HG03175 (cell line): Measurements from ENCODE around the gene TRIM44.
"Not testable (repeated sequence)": the region's sequence is repeated elsewhere in the genome, so short reads cannot be mapped to it uniquely, and the experiment has no call there.

Experiments
- ATAC-seq: cut with Tn5 transposase; IDR thresholded peaks from one replicate; pipeline ENCODE4 v1.9.1; 2021; ENCODE audit warnings: mild to moderate bottlenecking, moderate library complexity; ENCODE audit not compliant: unreplicated experiment

The TRIM44 gene

DNA sequence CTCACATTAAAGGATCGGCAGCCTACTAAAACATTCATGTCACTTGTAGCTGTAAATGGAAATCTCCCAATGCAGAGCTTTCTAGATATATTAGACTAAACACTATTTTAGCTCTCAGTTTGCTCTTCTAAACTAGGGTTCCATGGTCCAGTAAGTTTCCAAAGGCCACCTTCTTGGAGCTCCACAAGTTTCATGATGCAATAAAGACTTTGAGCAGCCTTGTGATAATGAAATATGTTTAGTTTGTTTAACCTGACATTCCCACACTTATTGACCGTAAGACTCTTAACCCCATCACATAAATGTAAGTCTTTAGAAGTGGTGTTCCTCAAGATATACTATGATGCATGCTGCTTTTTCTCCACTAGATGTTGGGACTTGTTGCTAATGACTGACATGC lies 87.7 kb downstream of the TRIM44 start:
- no peak for ATAC-seq

DNA sequence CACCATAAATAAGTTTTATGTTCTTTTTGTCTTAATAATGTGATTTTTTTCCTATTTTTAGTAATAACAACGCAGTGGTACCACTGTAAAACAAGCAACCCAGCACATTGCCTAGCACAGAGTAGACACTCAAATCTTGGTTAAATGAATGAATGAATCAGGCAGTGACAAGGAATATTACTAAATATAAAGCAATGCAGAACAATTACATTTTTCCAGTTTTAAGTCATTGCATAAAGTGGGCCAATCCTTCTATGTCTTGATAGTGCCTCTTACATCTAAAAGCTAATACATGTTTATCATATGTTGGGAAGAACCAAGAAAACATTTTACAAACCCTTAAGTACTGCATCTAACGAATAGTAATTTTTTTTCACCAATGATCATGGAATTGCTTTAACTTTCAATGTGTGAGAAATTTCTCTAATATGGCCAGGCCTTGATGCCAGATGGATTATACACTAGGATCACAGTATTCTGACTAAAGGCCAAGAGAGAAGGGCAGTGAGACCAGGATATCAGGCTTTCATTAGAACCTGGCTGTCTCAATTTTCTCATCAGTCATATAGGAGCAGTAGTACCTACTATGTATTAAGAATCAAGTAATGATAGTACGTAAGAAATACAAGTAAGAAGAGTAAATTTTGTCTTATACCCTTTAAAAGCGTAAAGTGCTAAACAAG lies 88.5 kb downstream of the TRIM44 start:
- no peak for ATAC-seq

DNA sequence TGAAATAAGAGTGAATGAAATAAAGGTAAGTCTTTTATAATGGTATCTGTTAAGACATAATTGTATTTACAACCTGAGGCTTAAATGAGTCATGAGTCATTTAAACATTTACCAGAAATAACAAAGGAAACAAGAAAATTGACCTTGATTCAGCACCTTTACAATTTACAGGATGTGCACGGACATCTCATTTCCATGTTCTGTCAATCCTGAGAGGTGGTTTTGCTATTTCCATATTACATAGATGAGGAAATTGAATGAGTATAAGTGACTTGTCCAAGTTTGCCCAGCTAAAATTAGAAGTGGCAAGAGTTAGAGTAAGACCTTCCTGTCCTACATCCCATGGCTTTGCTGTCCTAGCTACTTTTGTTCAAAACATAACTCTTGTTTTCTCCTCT lies 89.1 kb downstream of the TRIM44 start:
- no peak for ATAC-seq

DNA sequence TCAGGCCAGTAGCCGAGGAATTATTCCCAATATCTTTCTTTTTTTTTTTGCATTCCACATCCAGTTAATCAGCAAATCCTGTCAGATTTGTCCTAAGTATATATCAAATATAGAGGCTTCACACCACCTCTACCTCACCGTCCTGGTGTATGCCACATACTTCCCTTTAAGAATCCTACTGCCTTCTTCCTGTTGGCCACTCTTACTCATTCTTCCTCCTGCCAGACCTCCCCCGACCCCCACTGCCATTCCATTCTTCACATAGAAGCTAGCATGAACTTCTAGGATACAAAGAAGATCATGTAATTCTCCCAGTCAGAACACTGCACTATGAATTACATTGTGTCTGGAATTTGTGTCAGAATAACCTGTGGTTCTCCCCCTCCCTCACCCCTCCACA lies 89.5 kb downstream of the TRIM44 start:
- no peak for ATAC-seq

DNA sequence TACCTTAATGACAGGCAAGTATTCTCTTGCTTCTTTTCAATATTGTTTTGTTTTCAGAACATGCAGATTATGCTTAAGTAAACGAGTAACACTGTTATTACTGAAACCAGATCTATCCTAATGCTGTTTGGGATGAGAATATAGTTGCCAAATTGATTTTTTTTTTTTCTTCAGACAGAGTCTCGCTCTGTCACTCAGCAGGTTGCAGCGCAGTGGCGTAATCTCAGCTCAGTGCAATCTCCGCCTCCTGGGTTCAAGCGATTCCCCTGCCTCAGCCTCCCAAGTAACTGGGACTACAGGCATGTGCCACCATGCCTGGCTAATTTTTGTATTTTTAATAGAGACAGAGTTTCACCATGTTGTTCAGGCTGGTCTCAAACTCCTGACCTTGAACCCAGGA lies 91.0 kb downstream of the TRIM44 start:
- not testable (repeated sequence) for ATAC-seq

DNA sequence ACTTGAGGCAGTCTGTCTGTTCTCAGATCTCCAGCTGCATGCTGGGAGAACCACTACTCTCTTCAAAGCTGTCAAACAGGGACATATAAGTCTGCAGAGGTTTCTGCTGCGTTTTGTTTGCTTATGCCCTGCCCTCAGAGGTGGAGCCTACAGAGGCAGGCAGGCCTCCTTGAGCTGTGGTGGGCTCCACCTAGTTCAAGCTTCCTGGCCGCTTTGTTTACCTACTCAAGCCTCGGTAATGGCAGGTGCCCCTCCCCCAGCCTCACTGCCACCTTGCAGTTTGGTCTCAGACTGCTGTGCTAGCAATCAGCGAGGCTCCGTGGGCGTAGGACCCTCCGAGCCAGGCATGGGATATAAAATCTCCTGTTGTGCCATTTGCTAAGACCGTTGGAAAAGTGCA lies 97.4 kb downstream of the TRIM44 start:
- ATAC-seq, result not testable (repeated sequence)

DNA sequence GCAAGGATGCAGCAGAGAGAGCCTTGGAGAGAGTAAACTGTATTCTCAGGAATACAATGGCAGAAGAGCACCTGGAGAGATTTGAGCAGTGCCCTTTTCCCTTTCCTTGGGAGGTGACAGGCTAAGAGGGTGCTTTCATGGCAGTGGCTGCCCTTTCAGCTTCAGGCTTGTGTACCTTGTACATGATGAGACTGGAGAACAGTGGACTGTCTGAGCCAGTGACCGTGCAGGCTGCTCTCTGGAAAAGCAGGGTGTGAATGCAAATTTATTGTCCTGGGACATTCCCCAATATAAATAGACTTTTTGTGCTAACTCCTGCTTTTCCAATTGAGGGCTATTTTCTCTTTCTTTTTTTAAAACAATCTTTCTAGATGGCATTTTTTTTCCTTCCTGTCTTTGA lies 99.3 kb downstream of the TRIM44 start:
- ATAC-seq, result no peak

DNA sequence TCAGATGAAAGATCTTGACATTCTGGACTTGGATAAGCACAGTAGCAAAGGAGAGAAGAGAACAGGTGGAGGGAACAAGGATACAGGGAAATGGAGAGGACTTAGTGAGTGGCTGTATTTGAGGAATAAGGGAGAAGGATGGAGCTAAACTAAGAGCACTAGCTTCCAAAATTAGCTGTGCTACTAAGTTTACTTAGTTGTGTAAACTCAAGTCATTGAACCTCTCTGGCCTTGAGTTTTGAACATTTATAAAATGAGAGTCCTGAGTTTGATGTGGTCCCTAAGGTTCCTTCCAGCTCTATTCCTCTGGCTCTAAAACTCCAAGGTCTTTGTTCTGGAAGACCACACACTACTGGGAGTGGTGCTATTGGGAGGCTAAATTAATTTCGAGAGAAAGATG lies 100.7 kb downstream of the TRIM44 start:
- ATAC-seq, result no peak

DNA sequence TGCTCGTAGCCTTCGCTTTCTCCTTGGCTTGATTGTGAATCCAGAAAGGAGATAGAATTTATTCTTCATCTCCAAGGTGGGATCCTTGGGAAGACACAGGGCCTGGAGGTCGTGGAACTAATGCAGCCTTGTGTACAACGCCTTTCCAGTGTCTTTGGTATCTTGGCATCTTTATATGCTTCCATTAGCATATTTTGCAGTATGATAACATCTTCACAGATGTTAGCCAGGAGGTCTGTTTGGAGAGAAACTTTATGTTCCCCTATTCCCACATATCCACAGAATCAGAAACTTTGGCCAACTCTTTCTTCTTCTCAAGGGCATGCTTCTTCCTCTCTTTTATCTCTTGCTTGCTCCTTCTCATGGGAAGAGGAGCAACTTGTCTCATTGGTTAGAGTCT lies 101.2 kb downstream of the TRIM44 start:
- ATAC-seq, result no peak

DNA sequence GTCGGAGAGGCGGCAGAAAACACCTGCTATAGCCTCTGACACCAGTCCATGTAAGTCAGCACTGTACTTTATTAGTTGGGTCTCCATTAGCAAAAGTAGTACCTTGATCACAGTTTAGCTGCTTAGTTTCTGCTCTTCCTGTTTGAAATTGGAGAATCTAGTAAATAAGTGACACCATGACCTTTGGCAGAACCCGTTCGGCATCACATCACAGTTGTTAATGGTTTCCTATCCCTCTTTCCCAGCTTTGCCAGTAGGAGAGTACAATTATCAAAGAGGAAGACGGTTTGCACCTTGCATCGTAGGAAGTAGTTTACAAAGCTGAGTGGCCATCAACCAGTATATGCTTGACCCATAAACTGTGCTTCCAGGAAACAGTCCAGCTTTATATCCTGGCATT lies 101.8 kb downstream of the TRIM44 start:
- no peak for ATAC-seq

DNA sequence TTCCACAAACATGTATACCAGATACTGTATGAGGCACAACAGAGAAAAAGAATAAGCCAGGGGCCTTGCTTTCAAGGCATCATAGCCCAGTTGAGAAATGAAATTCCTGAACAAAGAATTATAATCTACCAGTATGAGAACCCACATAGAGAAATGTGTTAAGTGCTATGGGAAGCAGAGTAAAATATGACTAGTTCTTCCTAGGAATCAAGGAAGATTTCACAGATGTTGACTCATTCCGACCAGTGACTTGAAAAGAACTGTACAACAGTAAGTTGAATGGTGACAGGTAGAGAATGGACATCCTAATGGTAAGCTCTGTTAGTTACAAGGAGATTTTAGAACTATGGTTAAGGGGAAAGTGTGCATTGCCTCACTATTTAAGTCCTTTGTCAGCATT lies 102.6 kb downstream of the TRIM44 start:
- no peak for ATAC-seq

DNA sequence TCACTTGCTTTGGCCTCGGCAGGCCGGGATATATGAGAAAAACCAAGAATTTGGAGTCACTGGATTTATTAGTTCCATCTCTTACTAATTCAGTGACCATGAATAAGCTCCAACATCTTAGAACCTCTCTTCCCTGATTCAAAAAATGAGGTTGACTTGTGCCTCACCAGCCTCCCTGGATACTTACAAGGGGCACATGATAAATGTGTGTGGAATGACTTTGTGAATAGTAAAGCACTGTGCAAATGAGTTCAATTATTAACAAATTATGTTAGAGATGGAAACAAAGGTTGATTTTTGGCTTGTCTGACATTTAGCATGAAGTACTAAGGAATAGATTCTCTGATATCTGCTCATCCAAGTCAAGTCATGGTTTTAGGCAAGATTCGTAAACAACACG lies 104.1 kb downstream of the TRIM44 start:
- ATAC-seq, result no peak

DNA sequence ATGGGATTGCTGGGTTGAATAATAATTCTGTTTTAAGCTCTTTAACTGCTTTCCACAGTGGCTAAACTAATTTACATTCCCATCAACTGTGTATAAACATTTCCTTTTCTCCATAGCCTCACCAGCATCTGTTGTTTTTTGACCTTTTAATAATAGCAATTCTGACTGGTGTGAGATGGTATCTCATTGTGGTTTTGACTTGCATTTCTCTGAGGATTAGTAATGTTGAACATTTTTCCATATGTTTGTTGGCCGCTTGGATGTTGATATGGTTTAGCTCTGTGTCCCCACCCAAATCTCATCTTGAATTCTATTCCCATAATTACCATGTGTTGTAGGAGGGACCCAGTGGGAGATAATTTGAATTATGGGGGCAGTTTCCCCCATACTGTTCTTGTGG lies 107.8 kb downstream of the TRIM44 start:
- ATAC-seq, result not testable (repeated sequence)

DNA sequence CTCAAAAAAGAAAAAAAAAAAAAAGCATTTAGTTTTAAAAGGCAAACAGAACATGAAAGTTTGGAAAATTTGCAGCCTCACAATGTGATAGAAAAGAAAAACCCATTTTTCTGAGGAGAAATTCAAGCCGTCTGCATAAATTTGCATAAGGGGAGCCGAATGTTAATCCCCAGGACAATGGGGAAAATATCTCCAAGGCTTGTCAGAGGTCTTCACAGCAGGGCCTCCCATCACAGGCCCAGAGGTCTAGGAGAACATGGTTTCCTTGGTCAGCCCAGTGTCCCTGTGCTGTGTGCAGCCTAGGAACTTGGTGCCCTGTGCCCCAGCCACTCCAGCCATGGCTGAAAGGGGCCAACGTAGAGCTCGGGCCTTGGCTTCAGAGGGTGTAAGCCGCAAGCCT lies 109.1 kb downstream of the TRIM44 start:
- no peak for ATAC-seq

DNA sequence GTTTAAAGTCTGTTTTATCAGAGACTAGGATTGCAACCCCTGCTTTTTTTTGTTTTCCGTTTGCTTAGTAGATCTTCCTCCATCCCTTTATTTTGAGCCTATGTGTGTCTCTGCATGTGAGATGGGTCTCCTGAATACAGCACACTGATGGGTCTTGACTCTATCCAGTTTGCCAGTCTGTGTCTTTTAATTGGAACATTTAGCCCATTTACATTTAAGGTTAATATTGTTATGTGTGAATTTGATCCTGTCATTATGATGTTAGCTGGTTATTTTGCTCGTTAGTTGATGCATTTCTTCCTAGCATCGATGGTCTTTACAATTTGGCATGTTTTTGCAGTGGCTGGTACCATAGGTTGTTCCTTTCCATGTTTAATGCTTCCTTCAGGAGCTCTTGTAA lies 114.7 kb downstream of the TRIM44 start:
- not testable (repeated sequence) for ATAC-seq

DNA sequence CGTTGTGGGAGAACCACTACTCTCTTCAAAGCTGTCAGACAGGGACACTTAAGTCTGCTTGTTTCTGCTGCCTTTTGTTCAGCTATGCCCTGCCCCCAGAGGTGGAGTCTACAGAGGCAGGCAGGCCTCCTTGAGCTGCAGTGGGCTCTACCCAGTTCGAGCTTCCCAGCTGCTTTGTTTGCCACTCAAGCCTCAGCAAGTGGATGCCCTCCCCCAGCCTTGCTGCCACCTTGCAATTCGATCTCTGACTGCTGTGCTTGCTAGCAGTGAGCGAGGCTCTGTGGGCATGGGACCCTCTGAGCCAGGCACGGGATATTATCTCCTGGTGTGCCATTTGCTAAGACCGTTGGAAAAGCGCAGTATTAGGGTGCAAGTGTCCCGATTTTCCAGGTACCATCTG lies 116.4 kb downstream of the TRIM44 start:
- ATAC-seq, result not testable (repeated sequence)

DNA sequence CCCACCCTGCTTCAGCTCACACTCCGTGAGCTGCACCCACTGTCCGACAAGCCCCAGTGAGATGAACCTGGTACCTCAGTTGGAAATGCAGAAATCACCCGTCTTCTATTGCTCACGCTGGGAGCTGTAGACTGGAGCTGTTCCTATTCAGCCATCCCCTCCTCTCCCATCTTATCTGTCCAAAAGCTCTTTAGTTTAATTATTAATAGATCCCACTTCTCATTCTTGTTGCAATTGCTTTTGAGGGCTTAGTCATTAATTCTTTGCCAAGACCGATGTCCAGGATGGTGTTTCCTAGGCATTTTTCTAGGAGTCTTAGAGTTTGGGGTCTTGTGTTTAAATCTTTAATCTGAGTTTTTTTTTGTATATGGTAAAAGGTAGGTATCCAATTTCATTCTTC lies 116.8 kb downstream of the TRIM44 start:
- no peak for ATAC-seq

DNA sequence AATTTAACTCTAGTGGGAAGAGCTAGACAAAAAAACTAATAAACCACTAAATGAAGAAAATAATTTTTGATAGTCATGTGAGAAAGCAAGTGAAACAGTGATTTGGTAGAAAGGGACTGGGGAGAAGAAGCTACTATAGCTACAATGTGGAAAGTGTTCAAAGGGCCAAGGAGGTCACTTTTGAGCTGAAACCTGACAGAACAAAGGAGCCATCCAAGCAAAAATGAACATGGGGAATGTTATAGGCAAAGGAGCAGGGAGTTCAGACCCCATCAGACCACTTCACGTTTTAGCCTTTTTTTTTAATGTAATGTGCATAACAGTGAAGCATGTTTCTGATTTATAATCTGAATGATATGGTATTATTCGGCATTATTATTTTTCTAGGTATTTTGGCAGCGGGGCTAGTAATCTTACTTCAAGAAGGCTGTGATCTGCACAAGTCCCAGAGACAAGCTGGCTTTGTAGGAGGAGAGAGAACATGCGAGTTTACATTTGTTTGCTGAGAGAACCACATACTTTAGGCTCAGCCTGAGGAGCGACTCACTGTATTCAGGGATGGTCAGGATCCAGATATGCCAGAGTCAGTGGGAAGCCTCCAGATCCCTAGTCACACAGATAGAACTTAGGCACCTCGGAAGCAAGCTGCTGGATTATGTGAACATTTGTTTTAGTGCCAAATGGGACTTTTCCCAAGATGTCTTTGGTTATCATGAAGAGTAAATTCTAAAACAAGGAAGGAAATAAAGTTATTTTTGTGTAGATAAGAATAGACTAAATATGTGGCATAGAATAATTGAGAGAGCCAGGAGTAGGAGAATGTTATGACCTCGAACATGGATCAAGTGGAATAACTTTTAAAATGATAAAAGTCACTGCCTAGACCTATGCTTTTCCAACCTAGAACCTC lies 118.6 kb downstream of the TRIM44 start:
- no peak for ATAC-seq

DNA sequence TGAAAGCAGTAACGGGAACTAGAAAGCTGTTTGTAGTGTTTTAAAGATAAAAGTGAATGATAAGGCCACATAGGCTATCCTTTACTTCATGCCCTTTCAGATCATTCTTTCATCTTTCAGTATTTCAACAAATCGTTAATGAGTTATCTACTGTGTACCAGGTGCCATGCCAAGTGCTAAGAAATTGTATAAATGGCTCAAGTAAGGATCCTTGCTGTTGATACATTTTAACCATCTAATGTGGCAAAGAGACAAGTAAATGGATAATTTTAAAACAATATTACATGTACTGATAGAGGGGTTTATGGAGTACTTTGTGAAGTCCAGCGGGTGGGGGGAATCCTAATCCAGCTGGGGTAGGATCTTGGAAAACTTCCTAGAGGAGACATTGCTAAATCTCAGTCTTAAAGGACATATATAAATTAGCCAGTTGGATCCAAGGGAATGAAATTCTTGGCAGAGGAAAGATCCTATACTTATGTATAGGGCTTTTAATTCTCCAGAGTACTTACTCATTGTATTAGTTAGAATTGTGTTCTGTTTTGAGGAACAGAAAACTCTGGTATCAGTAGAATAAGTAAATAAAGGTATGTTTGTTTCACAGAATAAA lies 119.4 kb downstream of the TRIM44 start:
- ATAC-seq, result no peak

DNA sequence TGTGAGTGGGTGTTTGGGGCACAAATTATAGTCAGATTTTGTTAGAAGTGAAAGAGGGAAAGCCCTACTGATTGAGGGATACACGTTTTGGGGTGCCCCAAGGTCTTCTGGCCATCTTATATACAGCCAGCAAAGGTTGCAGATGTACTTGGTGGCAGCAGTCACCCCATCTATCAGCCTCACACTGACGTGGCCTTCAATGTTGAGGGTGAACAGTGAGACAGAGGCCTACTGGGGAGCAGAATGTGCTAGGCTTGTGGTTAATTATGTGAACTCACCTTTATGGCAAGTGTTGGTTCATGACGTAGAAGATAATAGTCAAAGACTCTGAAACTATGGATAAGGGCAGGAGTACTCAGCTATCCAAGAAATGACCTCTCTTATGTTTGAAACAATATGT lies 121.2 kb downstream of the TRIM44 start:
- no peak for ATAC-seq

DNA sequence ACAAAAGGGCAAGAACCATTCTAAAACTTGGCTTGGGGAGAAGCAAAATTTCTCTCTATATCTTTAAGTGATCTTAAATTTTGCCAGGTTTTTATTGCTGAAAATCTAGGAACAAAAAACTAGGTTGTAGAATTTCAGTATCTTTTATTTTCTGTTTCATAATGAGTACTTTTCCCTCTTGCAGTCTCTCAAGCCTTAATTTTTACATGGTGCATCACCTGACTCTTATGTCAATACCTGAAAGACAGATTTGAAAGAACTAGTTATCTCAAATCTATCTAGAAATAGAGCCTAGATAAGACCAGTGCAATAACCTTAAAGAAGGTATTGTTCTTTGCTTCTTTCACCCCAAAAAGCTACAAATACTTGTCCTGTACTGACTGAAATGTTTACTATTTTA lies 122.1 kb downstream of the TRIM44 start:
- ATAC-seq, result no peak
